ENCODE data around the gene SLC26A3.

SLC26A3 gene

GRCh38 chr7:107818622-107819021, 15.6 kb upstream of the SLC26A3 start:
- H3K27ac ChIP-seq: no peak overlapping the region
- DNase-seq (ENCODE audit: low spot score): no peak
- TF ChIP-seq CTCF (conservative IDR thresholded peaks at IDR 0.05; ENCODE audit: low read depth): no peak
- POLR2A ChIA-PET (ENCODE audit: low non-redundant PET): no interaction called here
- CTCF ChIA-PET: no interaction called here

GRCh38 chr7:107816011-107816566, 13.1 kb upstream of the SLC26A3 start:
- no peak overlapping the region for H3K27ac ChIP-seq
- no peak for DNase-seq (ENCODE audit: low spot score)
- ChIA-PET CTCF (interaction anchor here (0.6 kb wide), 2 partner anchors 13 to 613 kb away, joined by 3 read pairs; partner anchors contain the start of gene SLC26A3), POLR2A (ENCODE audit: low non-redundant PET) (no interaction called here)
- no peak for TF ChIP-seq CTCF (conservative IDR thresholded peaks at IDR 0.05; ENCODE audit: low read depth)

DNA sequence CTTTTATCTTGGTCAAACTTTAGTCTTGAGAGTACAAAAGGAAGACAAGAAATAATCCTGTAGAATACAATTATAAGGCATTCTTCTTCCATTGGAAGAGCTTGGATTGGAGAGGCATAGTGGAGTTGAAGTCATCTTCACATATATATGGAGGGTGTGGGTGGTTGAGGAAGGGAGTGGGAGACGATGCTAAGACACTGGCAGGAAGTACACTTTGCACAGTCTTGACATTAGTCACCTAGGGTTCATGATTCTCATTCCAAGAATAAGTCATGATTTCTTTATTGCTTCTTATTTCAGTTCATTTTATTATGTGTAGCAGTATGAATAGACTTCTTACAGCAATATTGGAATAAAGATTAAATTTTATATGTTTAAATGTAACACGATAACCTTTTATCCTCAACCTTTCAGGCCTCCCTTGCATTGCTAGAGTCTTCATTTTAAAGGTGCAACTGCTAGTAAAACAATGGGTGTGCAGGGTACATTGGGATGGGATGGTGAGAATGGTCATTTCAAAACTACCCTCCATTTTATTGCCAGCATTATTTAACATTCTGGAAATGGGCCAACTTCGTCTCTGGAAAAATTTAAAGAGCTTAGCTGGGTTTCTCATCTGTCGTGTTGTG, 12.3 kb upstream of the SLC26A3 start:
- CTCF ChIA-PET: interaction anchor here (0.6 kb wide), 1 partner anchor 612 kb away, joined by 3 read pairs; no protein-coding TSS in a partner anchor
- H3K27ac ChIP-seq: no peak overlapping the region
- no peak for TF ChIP-seq CTCF (conservative IDR thresholded peaks at IDR 0.05; ENCODE audit: low read depth)
- no peak for DNase-seq (ENCODE audit: low spot score)
- POLR2A ChIA-PET (ENCODE audit: low non-redundant PET): no interaction called here

- DNase-seq (ENCODE audit: low spot score): no peak
- ChIA-PET POLR2A (ENCODE audit: low non-redundant PET) (no interaction called here), CTCF (no interaction called here)
- no peak for TF ChIP-seq CTCF (conservative IDR thresholded peaks at IDR 0.05; ENCODE audit: low read depth)
- H3K27ac ChIP-seq: no peak overlapping the region
These were observed 10.5 kb upstream of the SLC26A3 start for GRCh38 chr7:107813524-107813923.

DNA sequence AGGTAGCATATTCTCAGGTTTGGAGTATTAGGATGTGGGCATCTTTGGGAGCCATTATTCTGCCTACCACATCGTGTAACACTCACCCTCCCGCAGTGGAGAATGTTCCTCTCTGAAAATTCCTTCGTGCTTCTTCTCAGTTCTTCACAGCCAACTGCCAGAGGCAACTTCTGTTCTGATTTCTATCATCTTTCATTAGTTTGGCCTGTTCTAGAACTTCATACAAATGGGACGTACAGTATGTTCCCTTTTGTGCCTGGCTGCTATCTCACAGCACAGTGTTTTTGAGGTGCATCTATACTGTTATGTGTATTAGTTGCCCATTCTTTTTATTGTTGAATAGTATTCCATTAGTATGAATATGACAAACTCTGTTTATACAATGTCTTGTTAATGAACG, 8.9 kb upstream of the SLC26A3 start:
- POLR2A ChIA-PET (ENCODE audit: low non-redundant PET): no interaction called here
- no peak for TF ChIP-seq CTCF (conservative IDR thresholded peaks at IDR 0.05; ENCODE audit: low read depth)
- CTCF ChIA-PET: no interaction called here
- DNase-seq (ENCODE audit: low spot score): no peak
- H3K27ac ChIP-seq: no peak overlapping the region

DNA sequence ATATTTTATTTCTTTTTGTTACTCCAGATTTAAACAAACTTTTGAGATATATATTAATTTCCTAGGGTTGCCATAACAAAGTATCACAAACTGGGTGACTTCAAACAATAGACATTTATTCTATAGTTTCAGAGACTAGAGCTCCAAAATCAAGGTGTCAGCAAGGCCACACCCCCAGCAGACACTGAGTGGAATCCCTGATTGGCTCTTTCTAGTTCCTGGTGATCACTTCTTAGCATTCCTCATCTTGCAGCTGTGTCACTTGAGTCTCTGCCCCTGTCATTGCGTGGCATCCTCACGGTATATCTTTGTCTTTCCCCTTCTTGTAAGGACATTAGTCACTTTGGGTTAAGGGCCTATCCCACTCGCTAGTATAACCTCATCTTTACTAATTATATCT, 7.6 kb upstream of the SLC26A3 start:
- ChIA-PET POLR2A (ENCODE audit: low non-redundant PET) (no interaction called here), CTCF (no interaction called here)
- DNase-seq (ENCODE audit: low spot score): no peak
- no peak for TF ChIP-seq CTCF (conservative IDR thresholded peaks at IDR 0.05; ENCODE audit: low read depth)
- H3K27ac ChIP-seq: no peak overlapping the region

All from RWPE1 (cell line).